ENCODE results near the gene XIRP2.

DNA sequence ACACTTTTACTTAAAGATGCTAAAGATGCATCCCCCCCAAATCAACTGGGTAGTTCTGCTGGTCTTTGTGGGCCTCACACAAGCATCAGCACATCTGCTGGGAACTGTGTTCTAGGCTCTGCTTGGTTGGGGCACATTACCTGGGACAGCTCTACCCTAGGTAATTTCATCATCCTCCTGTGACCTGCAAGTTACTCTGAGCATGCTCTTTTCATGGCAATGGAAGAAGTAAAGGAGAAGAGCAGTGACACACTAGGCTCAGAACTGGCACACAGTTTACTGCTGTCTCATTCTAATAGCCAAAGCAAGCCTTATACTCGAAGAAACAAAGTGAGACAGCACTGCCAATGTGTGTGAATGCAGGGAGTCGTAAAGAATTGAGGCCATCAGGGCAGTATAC, 376.7 kb downstream of the XIRP2 start:
- TF ChIP-seq CTCF (IDR thresholded peaks at IDR 0.05) = no peak
- no peak for TF ChIP-seq POLR2A (IDR thresholded peaks at IDR 0.05)
